Measurements from ENCODE around the gene RNF5. TPM values are rescaled to one million over a fixed set of nuclear protein-coding genes. Genes with fewer than 3 reads are reported as not detected.

The RNF5 gene
- total and polyA plus RNA-seq, 10 of the 15 experiments (the other 5 are each of a cell fraction or from before 2014, with no cell fraction given) = 31.4 to 114 (median 62.8) TPM

DNA sequence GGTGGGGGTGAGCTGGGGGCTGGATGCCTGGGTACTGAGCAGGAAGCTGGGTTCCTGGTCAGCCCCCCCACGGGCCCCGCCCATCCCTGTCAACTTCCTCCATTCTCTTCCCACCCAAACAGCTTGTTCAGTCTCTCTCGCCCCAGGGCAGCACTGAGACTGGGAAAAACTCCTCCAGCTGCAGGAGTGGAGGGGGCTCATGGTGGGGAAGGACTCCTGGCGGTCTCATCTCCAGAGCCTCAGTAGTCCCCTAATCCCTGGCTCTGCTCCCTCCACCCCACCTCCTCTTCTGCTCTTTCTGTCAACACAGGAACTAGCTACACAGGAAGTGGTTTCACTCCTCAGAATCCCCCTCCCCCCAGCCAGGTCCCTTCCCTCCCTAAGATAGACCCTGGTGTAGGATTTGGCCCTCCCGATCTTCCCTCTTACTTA lies 14.4 kb downstream of the RNF5 start, which contains the start of gene GPSM3 (continued):
- TF ChIP-seq BACH1 (IDR thresholded peaks at IDR 0.05; ENCODE audit: borderline replicate concordance) = peak; percentile 30; the same call in 1 of the 2 replicates
- no peak for TF ChIP-seq TCF12 (IDR thresholded peaks at IDR 0.05; ENCODE audit: low read depth, low read length)
- TF ChIP-seq TAF1 (IDR thresholded peaks at IDR 0.05; ENCODE audit: borderline replicate concordance, low read depth, low read length) = peak; percentile 61
- TF ChIP-seq NFYB (IDR thresholded peaks at IDR 0.05; ENCODE audit: insufficient read depth, low read depth, low read length) = no peak
- no peak for TF ChIP-seq ZBED1 (IDR thresholded peaks at IDR 0.05; ENCODE audit: borderline replicate concordance)
- TF ChIP-seq, protein P1, sequence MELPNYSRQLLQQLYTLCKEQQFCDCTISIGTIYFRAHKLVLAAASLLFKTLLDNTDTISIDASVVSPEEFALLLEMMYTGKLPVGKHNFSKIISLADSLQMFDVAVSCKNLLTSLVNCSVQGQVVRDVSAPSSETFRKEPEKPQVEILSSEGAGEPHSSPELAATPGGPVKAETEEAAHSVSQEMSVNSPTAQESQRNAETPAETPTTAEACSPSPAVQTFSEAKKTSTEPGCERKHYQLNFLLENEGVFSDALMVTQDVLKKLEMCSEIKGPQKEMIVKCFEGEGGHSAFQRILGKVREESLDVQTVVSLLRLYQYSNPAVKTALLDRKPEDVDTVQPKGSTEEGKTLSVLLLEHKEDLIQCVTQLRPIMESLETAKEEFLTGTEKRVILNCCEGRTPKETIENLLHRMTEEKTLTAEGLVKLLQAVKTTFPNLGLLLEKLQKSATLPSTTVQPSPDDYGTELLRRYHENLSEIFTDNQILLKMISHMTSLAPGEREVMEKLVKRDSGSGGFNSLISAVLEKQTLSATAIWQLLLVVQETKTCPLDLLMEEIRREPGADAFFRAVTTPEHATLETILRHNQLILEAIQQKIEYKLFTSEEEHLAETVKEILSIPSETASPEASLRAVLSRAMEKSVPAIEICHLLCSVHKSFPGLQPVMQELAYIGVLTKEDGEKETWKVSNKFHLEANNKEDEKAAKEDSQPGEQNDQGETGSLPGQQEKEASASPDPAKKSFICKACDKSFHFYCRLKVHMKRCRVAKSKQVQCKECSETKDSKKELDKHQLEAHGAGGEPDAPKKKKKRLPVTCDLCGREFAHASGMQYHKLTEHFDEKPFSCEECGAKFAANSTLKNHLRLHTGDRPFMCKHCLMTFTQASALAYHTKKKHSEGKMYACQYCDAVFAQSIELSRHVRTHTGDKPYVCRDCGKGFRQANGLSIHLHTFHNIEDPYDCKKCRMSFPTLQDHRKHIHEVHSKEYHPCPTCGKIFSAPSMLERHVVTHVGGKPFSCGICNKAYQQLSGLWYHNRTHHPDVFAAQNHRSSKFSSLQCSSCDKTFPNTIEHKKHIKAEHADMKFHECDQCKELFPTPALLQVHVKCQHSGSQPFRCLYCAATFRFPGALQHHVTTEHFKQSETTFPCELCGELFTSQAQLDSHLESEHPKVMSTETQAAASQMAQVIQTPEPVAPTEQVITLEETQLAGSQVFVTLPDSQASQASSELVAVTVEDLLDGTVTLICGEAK (IDR thresholded peaks at IDR 0.05; ENCODE audit: borderline replicate concordance) = peak; percentile 79; the same call in 1 of the 2 replicates
- no peak for TF ChIP-seq SIX5 (IDR thresholded peaks at IDR 0.05; ENCODE audit: low read depth, low read length, severe bottlenecking)
- TF ChIP-seq IKZF1 (conservative IDR thresholded peaks at IDR 0.05) = peak; percentile 88
- no peak for TF ChIP-seq EP300 (IDR thresholded peaks at IDR 0.05; ENCODE audit: borderline replicate concordance in 1 of 2, control insufficient read depth in 1 of 2, low read depth in 2 of 2, low read length in 2 of 2)
- TF ChIP-seq GABPA (IDR thresholded peaks at IDR 0.05; ENCODE audit: low read depth) = no peak
- no peak for TF ChIP-seq KAT2A (conservative IDR thresholded peaks at IDR 0.05; ENCODE audit: control insufficient read depth, low read depth, low read length)
- no peak for TF ChIP-seq BCL11A (IDR thresholded peaks at IDR 0.05; ENCODE audit: low read depth, low read length)
- no peak for TF ChIP-seq STAT1 (conservative IDR thresholded peaks at IDR 0.05)
- TF ChIP-seq LARP7 (IDR thresholded peaks at IDR 0.05) = no peak

All from GM12878 (cell line).